Stimulated activated CD8-positive, alpha-beta memory T cell treated with anti-CD3 and anti-CD28 coated beads, Interleukin-7, amount 100 ng/mL, for 48 hours (primary cell): ENCODE measurements around the gene NAP1L4.

Experiments used
- DNase-seq, 2 donors: peaks; one replicate each; pipeline ENCODE4 v3.0.0-alpha.2; 2020; ENCODE audit warnings: low read depth in 1 of 2; ENCODE audit errors: extremely low read depth in 1 of 2

NAP1L4 gene

GRCh38 chr11:2926611-2927051, 65.5 kb downstream of the NAP1L4 start:
- no peak for DNase-seq

GRCh38 chr11:2924821-2925675, 67.1 kb downstream of the NAP1L4 start:
- no peak for DNase-seq

- DNase-seq = no peak
Measured at GRCh38 chr11:2924381-2924780, 67.7 kb downstream of the NAP1L4 start.

DNA sequence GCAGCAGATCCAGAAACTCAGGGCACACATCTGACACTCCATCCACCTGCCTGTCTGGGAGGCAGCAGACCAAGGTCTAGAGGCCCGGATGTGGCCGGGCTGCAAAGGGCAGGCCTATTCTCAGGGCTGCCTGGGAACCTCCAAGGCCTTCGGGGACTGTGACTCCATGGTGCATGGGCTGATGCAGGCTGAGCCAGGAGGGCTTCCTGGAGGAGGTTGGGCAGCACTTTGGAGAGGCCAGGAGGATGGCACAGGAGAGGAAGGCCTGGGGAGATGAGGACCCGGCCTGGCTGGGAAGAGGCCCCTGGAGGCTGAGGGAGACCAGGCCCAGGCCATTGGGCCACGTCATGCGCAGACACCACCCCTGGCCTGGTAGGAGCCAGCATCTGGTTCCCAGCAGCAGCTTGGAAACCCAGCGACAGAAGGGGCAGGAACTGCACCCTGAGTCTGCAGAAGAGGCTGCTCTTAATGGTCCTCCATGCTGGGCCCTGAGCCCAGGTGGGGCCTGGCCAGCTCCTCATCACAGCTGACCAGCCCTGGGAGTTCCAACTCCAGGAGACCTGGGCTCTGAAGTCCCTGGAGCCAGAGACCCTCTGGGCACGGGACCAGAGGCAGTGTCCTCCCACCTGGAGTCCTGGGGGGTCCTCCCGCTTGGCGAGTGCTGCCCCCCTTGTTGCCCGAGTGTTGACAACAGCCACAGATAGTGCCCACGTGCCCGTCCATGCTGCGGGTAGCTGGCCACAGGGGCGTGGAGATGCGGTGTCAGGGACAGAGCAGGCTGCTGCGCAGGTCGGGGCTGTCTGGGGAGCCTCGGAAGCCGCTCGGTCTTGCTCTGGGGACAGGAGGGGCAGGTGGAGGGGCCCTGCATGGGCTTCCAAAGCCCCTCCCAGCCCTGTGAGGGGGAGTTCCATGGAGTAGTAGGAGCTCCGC, 68.4 kb downstream of the NAP1L4 start:
- DNase-seq = no peak

DNA sequence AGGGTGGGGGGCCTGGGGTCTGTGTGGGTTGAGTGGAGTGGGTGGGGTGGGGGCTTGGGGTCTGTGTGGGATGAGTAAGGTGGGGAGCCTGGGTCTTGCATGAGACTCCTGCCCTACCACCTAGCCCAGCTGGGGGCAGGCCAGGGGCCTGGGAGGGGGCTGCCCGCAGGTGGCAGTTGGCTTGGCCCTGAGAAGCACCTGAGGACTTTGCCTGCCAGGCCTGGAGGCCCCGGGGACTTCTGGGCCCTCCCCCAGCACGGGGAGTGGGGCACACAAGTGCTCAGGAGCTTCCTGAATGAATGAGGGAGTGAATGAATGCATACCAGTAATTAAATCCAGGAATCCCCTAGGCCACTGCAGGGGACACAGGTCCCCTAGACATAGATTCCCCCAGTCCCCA, 69.5 kb downstream of the NAP1L4 start:
- no peak for DNase-seq

DNA sequence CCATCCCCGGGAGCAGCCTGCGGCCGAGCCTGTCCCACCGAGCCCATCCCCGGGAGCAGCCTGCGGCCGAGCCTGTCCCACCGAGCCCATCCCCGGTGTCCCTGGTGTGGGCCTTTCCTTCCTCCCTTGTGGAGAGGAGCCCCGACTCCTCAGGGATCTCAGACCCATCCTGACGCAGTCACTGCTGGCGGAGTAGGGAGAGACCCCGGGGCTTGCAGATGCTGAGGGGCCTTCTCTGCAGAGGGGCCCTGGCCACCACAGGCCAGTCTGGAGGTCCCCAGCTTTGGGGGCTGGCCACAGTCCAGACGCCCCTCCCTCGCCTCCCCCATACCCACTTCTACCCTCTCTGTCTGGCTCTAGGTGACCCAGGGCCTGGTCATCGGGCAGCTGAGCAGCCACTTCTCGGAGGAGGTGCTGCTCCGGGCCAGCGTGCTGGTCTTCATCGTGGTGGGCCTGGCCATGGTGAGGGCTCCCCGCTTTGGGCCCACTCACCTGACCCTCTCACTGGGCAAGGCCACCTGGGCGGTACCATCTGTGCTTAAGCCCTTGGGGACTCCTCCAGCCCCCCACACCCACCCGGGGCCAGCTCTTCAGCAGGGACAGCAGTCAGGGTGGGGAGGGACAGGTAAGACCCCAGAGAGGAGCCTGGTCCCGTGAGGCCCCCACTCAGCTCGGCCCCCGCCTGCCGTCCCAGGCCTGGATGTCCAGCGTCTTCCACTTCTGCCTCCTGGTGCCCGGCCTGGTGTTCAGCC, 70.2 kb downstream of the NAP1L4 start:
- no peak for DNase-seq

GRCh38 chr11:2921261-2921660, 70.9 kb downstream of the NAP1L4 start:
- no peak for DNase-seq

DNA sequence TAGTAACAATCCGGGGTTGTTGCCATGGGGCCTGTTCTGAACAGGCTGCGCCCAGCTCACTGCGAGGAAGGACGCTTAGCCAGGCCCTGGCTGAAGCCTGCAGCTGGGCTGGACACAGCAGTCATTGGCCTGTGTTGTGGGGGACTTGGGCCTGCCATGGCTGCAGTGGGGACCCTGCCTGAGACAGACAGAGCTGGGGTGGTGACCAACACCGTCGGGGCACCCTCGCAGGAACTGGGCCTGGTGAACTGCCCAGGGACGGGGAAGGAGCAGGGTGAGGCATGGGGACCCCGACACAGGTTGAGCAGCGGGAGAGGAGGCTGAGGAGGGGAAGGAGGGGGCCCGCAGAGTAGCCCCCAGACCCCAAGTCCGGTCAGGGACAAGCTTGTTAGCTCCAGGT, 71.8 kb downstream of the NAP1L4 start:
- DNase-seq = no peak

DNA sequence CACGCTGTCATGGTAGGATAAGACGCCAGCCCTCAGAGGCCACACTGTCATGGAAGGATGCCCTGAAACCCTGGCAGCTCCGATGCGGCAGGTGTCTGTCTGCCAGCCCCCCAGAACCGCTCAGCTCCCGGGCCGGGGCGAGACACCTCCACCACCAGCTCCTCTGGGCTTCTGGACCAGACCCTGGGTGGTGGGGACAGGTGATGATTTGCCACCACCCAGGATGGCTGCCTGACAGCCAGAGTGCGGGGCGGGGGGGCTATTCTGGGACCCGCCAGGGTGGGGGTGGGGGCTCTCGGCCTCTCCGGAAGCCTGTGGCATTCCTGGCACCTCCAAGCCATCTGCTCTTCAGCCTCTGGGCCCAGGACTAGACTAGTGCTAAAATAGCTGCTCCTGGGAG, 72.3 kb downstream of the NAP1L4 start:
- no peak for DNase-seq

DNA sequence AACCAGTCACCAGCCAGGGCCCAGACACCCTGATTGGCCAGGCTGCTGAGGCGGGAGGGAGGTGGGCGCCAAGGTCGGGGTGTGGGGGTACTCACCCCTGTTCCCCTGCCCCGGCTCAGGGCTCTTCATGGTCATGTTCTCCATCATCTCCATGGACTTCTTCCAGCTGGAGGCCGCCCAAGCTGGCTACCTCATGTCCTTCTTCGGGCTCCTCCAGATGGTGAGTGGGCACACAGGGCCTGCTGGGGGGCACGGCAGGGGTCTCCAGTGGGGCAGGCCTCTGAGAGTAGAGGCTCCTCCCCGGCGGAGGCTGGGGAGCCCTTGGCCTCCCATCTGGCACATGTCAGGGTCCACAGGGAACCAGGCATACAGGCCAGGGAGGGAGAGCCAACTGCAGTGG, 72.9 kb downstream of the NAP1L4 start:
- no peak for DNase-seq

DNA sequence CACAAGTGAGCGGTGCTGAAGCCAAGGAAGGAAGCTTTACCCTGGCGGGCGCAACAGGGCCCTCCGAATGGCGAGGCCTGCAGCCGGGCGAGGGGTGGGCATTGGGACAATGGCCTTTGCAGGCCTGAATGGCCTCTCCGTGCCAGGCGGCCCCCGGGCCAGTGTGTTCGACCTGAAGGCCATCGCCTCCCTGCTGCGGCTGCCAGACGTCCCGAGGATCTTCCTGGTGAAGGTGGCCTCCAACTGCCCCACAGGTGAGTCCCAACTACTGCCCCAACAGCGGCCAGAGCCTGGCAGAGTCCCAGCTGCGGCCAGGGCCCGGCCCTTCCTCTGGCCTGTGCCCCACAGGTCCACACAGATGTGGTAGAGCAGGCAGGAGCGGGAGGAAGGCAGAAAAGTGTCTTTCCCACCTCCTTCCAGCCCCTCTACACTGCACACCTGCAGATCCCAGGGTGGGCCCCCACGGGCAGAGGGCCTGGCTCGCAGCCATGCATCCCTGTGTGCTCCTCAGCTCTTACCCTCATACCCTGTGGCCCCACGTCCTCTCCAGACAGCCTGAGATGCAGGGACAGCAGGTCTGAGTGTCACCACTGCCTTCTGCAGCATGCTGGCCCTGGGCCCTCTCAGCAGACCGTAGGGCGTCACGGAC, 74.2 kb downstream of the NAP1L4 start:
- DNase-seq = no peak

DNA sequence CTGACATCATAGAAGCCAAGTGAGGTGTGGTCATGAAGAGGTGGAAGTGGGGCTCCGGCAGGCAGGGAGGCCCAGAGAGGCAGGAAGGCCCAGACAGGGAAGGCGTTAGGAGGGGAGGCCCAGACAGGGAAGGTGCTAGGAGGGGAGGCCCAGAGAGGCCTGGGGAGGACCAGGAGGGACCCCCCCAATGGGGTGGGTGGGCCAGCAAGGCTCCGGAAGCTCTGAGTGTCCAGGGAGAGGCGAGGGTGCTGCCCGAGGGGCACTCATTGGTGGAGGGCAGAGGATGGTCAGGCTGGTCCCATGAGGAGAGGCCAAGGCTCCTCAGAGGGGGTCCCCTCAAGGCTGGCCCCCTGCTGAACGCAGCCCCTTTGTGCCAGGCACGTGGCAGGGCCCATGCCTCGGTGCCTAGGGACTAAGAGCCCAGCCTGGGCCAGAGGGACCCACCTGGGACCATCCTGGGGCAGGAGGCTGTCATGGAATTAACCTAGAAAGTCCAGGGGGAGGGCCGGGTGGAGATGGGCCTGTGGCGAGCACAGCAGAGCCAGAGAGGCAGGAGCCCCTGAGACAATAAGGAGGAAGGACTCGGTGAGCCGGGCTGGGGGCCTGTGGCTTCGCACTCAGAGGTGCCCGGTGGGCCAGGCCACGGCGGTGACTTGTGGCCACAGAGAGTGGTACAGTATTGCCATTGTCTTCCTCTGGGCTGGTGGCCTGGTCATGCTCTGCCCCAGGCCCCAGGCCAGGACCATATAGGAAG, 75.1 kb downstream of the NAP1L4 start:
- DNase-seq = no peak

DNA sequence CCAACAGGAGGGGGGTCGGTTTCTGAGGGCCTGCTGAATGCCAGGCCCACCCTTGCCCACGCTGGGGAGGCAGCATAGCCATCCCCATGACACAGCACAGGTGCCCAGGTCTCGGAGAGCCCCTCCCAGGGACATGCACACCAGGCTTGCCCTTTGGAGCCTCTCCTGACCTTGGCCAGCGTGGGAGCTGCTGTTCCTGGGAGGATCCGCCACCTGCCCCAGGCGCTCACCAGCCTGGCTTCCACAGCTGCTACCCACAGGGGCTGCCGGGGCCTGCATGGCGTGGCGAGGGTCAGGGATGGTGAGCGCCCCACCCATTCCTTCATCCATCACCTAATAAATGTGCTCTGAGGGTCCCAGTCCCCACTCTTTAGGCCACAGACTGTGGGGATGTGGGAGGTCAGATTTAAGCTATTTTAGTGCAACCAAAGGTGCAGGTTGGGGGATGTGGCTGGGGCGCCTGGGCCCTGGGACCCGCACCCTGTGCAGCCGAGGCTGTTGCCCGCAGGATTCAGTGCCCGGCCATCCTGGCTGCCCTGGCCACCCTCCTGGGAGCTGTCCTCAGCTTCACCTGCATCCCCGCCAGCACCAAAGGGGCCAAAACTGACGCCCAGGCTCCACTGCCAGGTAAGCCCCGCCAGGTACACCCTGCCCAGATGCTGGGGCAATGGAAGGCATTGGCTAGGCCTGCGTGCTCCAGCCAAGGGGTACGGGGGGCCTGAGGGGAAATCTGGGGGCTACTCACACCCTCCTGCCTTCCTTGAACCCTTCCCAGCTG, 75.8 kb downstream of the NAP1L4 start:
- no peak for DNase-seq

DNA sequence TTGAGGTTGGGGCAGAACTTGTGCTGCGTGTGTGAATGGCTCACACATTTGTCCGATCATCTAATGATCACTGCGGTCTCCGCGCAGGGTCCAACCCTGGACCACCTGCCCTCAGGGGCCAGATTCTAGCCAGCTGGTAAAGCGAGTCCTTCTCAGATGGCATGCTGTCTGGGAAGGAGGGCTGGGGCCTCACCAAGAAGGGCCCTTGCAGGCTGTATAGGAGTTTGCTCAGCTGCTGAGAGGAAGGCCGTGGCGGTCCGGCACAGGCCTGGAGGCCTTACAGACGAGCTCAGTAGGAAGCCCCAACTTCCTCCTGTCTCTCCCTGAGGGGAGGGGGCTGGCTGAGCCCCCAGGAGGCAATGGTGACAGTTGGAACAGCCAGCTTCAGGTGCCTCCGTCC, 76.7 kb downstream of the NAP1L4 start:
- DNase-seq = no peak

DNA sequence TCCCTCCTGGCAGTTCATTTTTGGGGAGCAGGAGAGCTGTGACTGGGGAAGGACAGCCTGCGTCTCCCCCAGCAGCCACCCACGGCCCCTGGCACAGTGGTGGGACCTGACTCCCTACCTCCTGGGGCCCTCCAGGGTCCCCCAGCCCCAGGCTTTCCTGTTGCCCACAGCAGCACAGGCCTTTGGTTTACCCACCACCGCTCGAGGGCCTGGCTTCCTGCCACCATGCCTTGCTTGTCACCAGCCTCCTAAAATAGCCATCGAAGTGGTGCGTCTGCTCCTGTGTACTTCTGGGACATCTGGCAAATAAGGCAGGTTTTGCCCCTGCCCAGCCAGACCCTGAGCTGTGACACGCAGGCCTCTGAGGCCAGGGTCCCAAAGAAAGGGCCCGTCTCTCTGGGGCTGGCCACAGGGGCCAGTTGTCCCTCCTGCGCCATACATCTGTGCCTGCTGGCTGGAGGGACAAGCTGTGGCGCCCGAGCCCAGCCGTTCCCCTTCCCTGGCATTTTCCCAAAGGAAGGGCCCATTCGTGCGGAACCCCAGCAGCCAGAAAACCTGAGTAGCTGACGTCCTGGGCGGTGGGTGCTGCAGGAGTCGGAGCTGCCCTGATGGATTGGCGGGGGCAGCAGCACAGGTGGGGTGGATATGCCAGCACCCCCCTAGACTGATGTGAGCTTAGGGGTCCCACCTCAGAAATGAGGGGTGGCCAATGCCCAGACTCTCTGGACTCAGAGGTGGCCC, 77.5 kb downstream of the NAP1L4 start:
- no peak for DNase-seq

DNA sequence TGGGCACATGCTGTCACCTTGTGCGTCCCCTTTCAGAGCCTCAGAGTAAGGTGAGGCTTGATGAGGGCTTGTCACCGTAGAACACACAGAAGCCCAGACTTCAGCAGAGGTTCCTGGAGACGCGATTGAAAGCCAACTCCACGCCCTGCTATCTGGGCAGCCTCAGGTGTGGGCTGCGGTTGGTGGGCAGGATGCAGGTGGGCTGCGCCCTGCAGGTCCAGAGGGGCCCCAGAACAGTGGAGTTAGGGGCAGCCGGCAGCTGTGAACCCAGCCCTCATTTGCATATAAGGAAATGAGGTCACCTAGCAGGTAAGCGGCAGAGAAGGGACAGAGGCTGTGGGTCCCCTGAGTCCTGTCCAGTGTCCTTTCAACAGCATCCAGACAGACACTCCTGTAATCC, 78.4 kb downstream of the NAP1L4 start:
- no peak for DNase-seq

DNA sequence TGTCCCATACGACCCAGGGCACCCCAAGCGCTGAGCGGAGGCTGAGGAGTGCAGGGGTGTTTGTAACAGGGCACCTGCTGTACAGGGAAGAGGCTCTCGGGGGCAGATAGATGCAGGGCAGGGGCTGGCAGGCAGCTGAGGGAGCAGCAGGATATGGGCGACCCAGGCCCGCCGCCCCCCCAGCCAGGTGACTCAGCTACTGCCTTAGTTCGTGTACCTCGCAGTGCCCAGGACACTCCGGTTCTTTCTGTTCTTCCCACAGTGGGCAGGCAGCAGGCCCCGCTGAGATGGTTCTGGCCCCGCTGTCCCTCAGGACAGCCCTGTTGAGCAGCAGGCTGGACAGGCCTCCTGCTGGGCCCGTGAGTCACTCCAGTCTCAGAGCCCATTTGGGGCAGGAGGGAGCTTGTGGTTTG, 79.1 kb downstream of the NAP1L4 start:
- no peak for DNase-seq

- DNase-seq = no peak
Measured at GRCh38 chr11:2912498-2912897, 79.6 kb downstream of the NAP1L4 start.
